H1 (cell line): ENCODE measurements around the gene CDH6. TPM values are rescaled to one million over a fixed set of nuclear protein-coding genes. Genes with fewer than 3 reads are reported as not detected.
A peak's percentile ranks its signal among the peaks of the same experiment; 100 is the strongest.

ENCODE experiments used
- CTCF ChIA-PET: fragments of 300-600 bp; sonication (Branson Sonifier 250); formaldehyde crosslinking; loops from one replicate; lab custom pipeline; 2021; ENCODE audit not compliant: partially characterized antibody; lab: Charles Lee
- POLR2A ChIA-PET: fragments of 300-600 bp; sonication (Branson Sonifier 250); formaldehyde crosslinking; loops from one replicate; lab custom pipeline; 2021; ENCODE audit warnings: inconsistent platforms; ENCODE audit not compliant: partially characterized antibody; lab: Charles Lee
- DNase-seq, 2 experiments: peaks; one replicate each; pipeline versions ENCODE4 v3.0.0 to v3.0.0-alpha.2; 2010 to 2022; ENCODE audit warnings: low spot score in 2 of 2, low read depth in 1 of 2, mixed read lengths in 1 of 2
- FAIRE-seq: peaks from 2 replicates; lab custom pipeline; 2011; peaks lifted over from hg19 to GRCh38; lab: Jason Lieb, UNC
- H2AFZ ChIP-seq: 2 replicates; pipeline ENCODE4 v1.8.1; 2012; ENCODE audit warnings: low read length, inconsistent platforms
- H2AK5ac ChIP-seq: 2 replicates; pipeline ENCODE4 v1.6.1; 2013; ENCODE audit warnings: low read depth, low read length
- H2BK120ac ChIP-seq: replicated peaks from 2 replicates; pipeline ENCODE3; 2013; ENCODE audit warnings: low read depth, low read length, inconsistent platforms
- H2BK12ac ChIP-seq: 2 replicates; pipeline ENCODE4 v1.6.1; 2013; ENCODE audit warnings: low read depth, low read length
- H2BK15ac ChIP-seq: 2 replicates; pipeline ENCODE4 v1.6.1; 2013; ENCODE audit warnings: low read length
- H2BK20ac ChIP-seq: 2 replicates; pipeline ENCODE4 v1.6.1; 2013; ENCODE audit warnings: low read length
- H2BK5ac ChIP-seq: 2 replicates; pipeline ENCODE4 v1.6.1; 2013; ENCODE audit warnings: low read depth, low read length
- H3K14ac ChIP-seq: 2 replicates; pipeline ENCODE4 v1.6.1; 2013; ENCODE audit warnings: inconsistent platforms; ENCODE audit not compliant: insufficient read length
- H3K18ac ChIP-seq: 2 replicates; pipeline ENCODE4 v1.6.1; 2013; ENCODE audit warnings: low read length; ENCODE audit errors: extremely low read depth
- H3K23ac ChIP-seq: 2 replicates; pipeline ENCODE4 v1.6.1; 2013; ENCODE audit warnings: inconsistent platforms; ENCODE audit not compliant: insufficient read length
- H3K23me2 ChIP-seq: 2 replicates; pipeline ENCODE4 v1.6.1; 2013; ENCODE audit warnings: low read depth, low read length
- H3K27ac ChIP-seq: 2 replicates; pipeline ENCODE4 v1.6.1; 2011; ENCODE audit warnings: low read depth, low read length, inconsistent platforms
- H3K27me3 ChIP-seq, 4 experiments: replicated peaks in 1 of 4; 1 replicate in 1 of 4; 2 replicates in 3 of 4; pipeline versions ENCODE4 v1.6.1 to v1.8.1; 2011 to 2013; ENCODE audit warnings: low read length in 3 of 4, mild to moderate bottlenecking in 3 of 4, inconsistent platforms in 2 of 4, mixed read lengths in 2 of 4, moderate library complexity in 1 of 4; ENCODE audit not compliant: control insufficient read depth in 3 of 4, insufficient read depth in 3 of 4; ENCODE audit errors: extremely low read depth in 1 of 4
- H3K36me3 ChIP-seq, 4 experiments: 2 replicates each; pipeline versions ENCODE4 v1.6.1 to v1.8.1; 2011 to 2013; ENCODE audit warnings: mild to moderate bottlenecking in 4 of 4, low read length in 3 of 4, moderate library complexity in 2 of 4, control low read depth in 1 of 4, inconsistent platforms in 1 of 4; ENCODE audit not compliant: insufficient read depth in 4 of 4, control insufficient read depth in 2 of 4
- H3K4ac ChIP-seq: replicated peaks from 2 replicates; pipeline ENCODE3; 2013; ENCODE audit warnings: low read length, low read depth, mixed read lengths, inconsistent platforms; ENCODE audit not compliant: insufficient read length
- H3K4me1 ChIP-seq, 4 experiments: replicated peaks in 1 of 4; 1 replicate in 1 of 4; 2 replicates in 3 of 4; pipeline versions ENCODE4 v1.6.1 to v1.8.1; 2011 to 2013; ENCODE audit warnings: low read length in 3 of 4, inconsistent platforms in 2 of 4, mixed read lengths in 1 of 4; ENCODE audit not compliant: insufficient read depth in 4 of 4, control insufficient read depth in 3 of 4
- H3K4me2 ChIP-seq, 2 experiments: 2 replicates each; pipeline versions ENCODE4 v1.6.1 to v1.8.1; 2011 to 2013; ENCODE audit warnings: low read depth in 2 of 2, low read length in 2 of 2, control low read depth in 1 of 2, inconsistent platforms in 1 of 2, mild to moderate bottlenecking in 1 of 2; ENCODE audit not compliant: insufficient read depth in 1 of 2
- H3K4me3 ChIP-seq, 4 experiments: fragments of 200-600, 300-600 bp in 1 of 4; sonication (generic), shearing (Covaris generic), sonication (Bioruptor Twin) in 1 of 4; 2 replicates each; pipeline versions ENCODE4 v1.5.1 to v1.8.1; 2011 to 2016; ENCODE audit warnings: low read length in 4 of 4, low read depth in 3 of 4, control low read depth in 2 of 4, inconsistent platforms in 2 of 4, mild to moderate bottlenecking in 2 of 4, mixed read lengths in 1 of 4, moderate library complexity in 1 of 4; ENCODE audit not compliant: insufficient read depth in 2 of 4; ENCODE audit errors: extremely low read depth in 1 of 4
- H3K56ac ChIP-seq: replicated peaks from 2 replicates; pipeline ENCODE3; 2013; ENCODE audit warnings: low read depth, mild to moderate bottlenecking, mixed read lengths, low read length, inconsistent platforms; ENCODE audit not compliant: insufficient read length
- H3K79me1 ChIP-seq: 2 replicates; pipeline ENCODE4 v1.6.1; 2013; ENCODE audit warnings: low read depth, low read length, control low read depth
- H3K79me2 ChIP-seq, 2 experiments: 2 replicates each; pipeline versions ENCODE4 v1.6.1 to v1.8.1; 2012 to 2013; ENCODE audit warnings: low read length in 2 of 2, mild to moderate bottlenecking in 2 of 2, inconsistent platforms in 1 of 2; ENCODE audit not compliant: insufficient read depth in 2 of 2, control insufficient read depth in 1 of 2
- H3K9ac ChIP-seq, 4 experiments: replicated peaks in 1 of 4; 1 replicate in 1 of 4; 2 replicates in 3 of 4; pipeline versions ENCODE4 v1.6.1 to v1.8.1; 2011 to 2013; ENCODE audit warnings: low read depth in 3 of 4, low read length in 3 of 4, control low read depth in 2 of 4, mild to moderate bottlenecking in 2 of 4, moderate library complexity in 2 of 4, inconsistent platforms in 1 of 4; ENCODE audit errors: extremely low read depth in 1 of 4
- H3K9me3 ChIP-seq, 2 experiments: 2 replicates each; pipeline versions ENCODE4 v1.6.1 to v1.8.1; 2012 to 2013; ENCODE audit warnings: mild to moderate bottlenecking in 2 of 2, moderate library complexity in 2 of 2, control low read depth in 1 of 2, inconsistent platforms in 1 of 2, low read depth in 1 of 2, low read length in 1 of 2, mixed read lengths in 1 of 2; ENCODE audit not compliant: insufficient read depth in 2 of 2
- H4K20me1 ChIP-seq, 2 experiments: replicated peaks in 1 of 2; 2 replicates each; pipeline versions ENCODE3 to v1.8.1; 2011 to 2013; ENCODE audit warnings: inconsistent platforms in 2 of 2, low read length in 2 of 2, mild to moderate bottlenecking in 1 of 2; ENCODE audit not compliant: insufficient read depth in 2 of 2, control insufficient read depth in 1 of 2
- H4K5ac ChIP-seq: 2 replicates; pipeline ENCODE4 v1.6.1; 2013; ENCODE audit warnings: low read length, low read depth, mixed read lengths, inconsistent platforms; ENCODE audit not compliant: insufficient read length
- H4K8ac ChIP-seq: 2 replicates; pipeline ENCODE4 v1.8.0; 2013; ENCODE audit warnings: mild to moderate bottlenecking, moderate library complexity, low read length, inconsistent platforms; ENCODE audit not compliant: insufficient read depth; ENCODE audit errors: extremely low read depth
- H4K91ac ChIP-seq: replicated peaks from 2 replicates; pipeline ENCODE3; 2013; ENCODE audit warnings: low read length, mixed read lengths, inconsistent platforms; ENCODE audit not compliant: insufficient read length
- BRCA1 ChIP-seq: IDR thresholded peaks from 2 replicates; pipeline ENCODE4 v1.6.1; 2012; ENCODE audit warnings: low read depth, low read length, improper control_type of control experiment
- POLR2A ChIP-seq, 2 experiments: IDR thresholded peaks; 1 replicate in 1 of 2; 2 replicates in 1 of 2; pipeline ENCODE4 v1.6.1; 2011; ENCODE audit warnings: low read depth in 2 of 2, low read length in 2 of 2, mild to moderate bottlenecking in 2 of 2; ENCODE audit errors: control extremely low read depth in 1 of 2
- WGBS, 2 experiments: shearing (Covaris generic) in 1 of 2; methylation state at CpG; one replicate each; pipeline versions ENCODE4 v1.1.6 to v1.1.7; 2013 to 2015; ENCODE audit warnings: low lambda C conversion rate in 2 of 2, mixed read lengths in 2 of 2, inconsistent platforms in 1 of 2, low coverage in 1 of 2, missing lambda C conversion rate in 1 of 2; ENCODE audit not compliant: insufficient replicate concordance in 2 of 2, insufficient coverage in 1 of 2, insufficient read length in 1 of 2; ENCODE audit errors: extremely low coverage in 1 of 2, missing lambda C conversion rate in 1 of 2; 5-methylcytosine and 5-hydroxymethylcytosine counted together
- polyA plus RNA-seq, 7 experiments: library from polyadenylated mRNA; depleted of rRNA in 3 of 7; stranded (reverse) in 5 of 7; unstranded in 2 of 7; fragments of >200 nt in 5 of 7; fragments of 200-250 nt in 2 of 7; gene quantifications; 1 replicate in 5 of 7; 2 replicates in 1 of 7; 4 replicates in 1 of 7; pipeline versions ENCODE4 v1.2.1 to v1.2.3, GENCODE V29; 2011 to 2013; ENCODE audit warnings: missing spikeins in 2 of 7, mixed read lengths in 2 of 7
- total RNA-seq: library from RNA; stranded (reverse); fragmentation: NEBNext Ultra II Directional; extraction: Animal tissue kit (Norgen Biotek cat#: 25700); gene quantifications from 2 replicates; pipeline ENCODE4 v1.2.1, GENCODE V29; 2021

CDH6 gene
- total and polyA plus RNA-seq, 2 of the 8 experiments (the other 6 are each of a cell fraction or from before 2014, with no cell fraction given): 1.4 to 1.9 TPM

DNA sequence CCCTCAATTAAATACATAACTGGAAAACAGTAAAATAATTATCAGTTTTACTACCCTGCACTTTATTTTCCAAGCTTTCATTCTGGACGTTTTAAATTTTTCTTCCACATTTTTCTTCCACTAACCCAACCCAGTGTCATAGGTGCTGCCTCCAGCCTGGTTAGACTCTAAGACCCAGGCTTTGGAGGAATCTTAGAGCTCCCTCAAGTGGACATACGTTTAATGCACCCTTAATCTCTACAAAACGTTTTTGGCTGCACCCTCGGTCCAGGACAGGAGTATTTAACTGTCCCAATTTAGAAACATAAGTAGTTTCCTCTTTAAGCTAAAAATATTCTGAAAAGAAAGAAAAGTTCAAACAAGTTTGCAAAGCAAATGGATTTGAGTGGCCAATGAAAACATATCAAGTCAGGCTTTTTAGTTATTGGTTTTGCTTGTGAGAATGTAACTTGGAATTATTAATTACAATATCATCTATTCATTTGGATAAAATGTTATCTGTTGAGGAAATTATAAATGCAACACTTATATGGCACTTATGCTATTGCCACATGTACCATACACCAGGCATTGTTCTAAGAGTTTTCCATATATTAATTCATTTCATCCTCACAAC, 38.9 kb downstream of the CDH6 start:
- no peaks in the 10 kb centered on the region for H3K79me2 ChIP-seq
- H3K9ac ChIP-seq: no peak overlapping the region
- H3K36me3 ChIP-seq: no peaks in the 10 kb centered on the region
- no peaks in the 10 kb centered on the region for H3K27me3 ChIP-seq
- no peak overlapping the region for H2AK5ac ChIP-seq
- no peak overlapping the region for H4K8ac ChIP-seq
- no peak overlapping the region for H2BK15ac ChIP-seq
- no peak overlapping the region for H3K14ac ChIP-seq
- DNase-seq (peak in 1 of 2 experiments; percentile 2), FAIRE-seq (peak; percentile 98)
- no peak overlapping the region for H3K27ac ChIP-seq
- no peak overlapping the region for H4K91ac ChIP-seq
- WGBS, 2 experiments: 24% methylated on average over 4 of the region's 4 CpGs; no CpG with 5 or more reads in 1 of the 2 experiments
- H3K79me1 ChIP-seq: no peaks in the 10 kb centered on the region
- no peak overlapping the region for H2BK20ac ChIP-seq
- H2BK120ac ChIP-seq: no peak overlapping the region
- no peaks in the 10 kb centered on the region for H3K23me2 ChIP-seq
- H3K4me1 ChIP-seq: peaks cover 0 to 3% (median 0%) of the 10 kb centered on the region in 4 experiments; a peak in 1 of 7 replicates
- no peaks in the 10 kb centered on the region for H4K20me1 ChIP-seq
- no peak overlapping the region for H2BK5ac ChIP-seq
- no peak overlapping the region for H3K4ac ChIP-seq
- no peak overlapping the region for H4K5ac ChIP-seq
- CTCF ChIA-PET: interaction anchor here (0.6 to 3.0 kb wide), 41 partner anchors 9 to 1192 kb away, joined by 3 to 37 read pairs (median 4); partner anchors contain the start of gene CDH6
- POLR2A ChIA-PET: interaction anchor here (0.5 kb wide), 1 partner anchor 171 kb away, joined by 4 read pairs; no protein-coding TSS in a partner anchor
- H3K18ac ChIP-seq: no peak overlapping the region
- H2BK12ac ChIP-seq: no peak overlapping the region
- no peak overlapping the region for H2AFZ ChIP-seq
- H3K23ac ChIP-seq: no peak overlapping the region
- no peaks in the 10 kb centered on the region for H3K9me3 ChIP-seq
- H3K4me2 ChIP-seq: no peak overlapping the region
- no peak overlapping the region for H3K4me3 ChIP-seq
- no peak overlapping the region for H3K56ac ChIP-seq
- no peak for TF ChIP-seq BRCA1
- no peak for TF ChIP-seq POLR2A (IDR thresholded peaks at IDR 0.05; ENCODE audit: control extremely low read depth in 1 of 2, low read depth in 2 of 2, low read length in 2 of 2)
